DMS53 (cell line): Measurements from ENCODE around the gene VWA8.
"Not testable (repeated sequence)": the region's sequence is repeated elsewhere in the genome, so short reads cannot be mapped to it uniquely, and the experiment has no call there.

ENCODE experiments used
- DNase-seq: peaks from one replicate; lab custom pipeline; 2025; lab: John Stamatoyannopoulos, UW

Gene VWA8

DNA sequence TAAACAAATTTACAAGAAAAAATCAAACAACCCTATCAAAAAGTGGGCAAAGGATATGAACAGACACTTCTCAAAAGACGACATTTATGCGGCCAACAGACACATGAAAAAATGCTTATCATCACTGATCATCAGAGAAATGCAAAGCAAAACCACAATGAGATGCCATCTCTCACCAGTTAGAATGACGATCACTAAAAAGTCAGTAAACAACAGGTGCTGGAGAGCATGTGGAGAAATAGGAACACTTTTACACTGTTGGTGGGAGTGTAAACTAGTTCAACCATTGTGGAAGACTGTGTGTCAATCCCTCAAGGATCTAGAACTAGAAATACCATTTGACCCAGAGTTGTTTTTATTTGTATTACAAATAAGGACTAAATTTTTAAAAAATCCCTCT is 215.4 kb downstream of the VWA8 start:
- not testable (repeated sequence) for DNase-seq

DNA sequence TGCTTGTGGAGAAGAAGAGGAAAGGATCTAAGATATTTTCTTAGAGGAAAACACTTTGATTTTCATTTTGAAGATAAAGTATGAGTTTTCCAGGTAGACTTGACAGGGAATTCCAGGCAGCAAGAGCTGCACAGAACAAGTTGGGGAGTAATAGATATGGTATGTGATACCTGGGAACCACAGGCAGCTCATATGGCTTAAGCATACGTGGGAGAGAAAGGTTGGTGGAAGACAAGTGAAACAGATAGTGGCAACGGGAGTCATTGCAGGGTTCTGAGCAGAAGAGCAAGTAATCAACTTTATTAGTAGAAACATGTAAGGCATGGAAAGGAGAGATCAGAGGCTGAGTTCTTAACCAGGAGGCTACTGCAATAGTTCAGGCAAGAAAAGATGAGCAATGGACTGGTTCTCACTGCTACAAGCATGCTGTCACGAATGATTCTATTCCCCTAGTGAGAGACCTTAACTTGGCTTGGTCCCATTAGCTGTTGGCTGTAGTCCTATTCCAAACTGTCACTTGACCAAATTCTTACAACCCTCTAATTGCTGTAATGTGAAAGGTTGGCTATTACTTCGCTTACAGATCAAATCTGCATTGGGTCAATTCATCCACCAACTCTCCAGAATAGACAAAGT is 217.9 kb downstream of the VWA8 start:
- no peak for DNase-seq

DNA sequence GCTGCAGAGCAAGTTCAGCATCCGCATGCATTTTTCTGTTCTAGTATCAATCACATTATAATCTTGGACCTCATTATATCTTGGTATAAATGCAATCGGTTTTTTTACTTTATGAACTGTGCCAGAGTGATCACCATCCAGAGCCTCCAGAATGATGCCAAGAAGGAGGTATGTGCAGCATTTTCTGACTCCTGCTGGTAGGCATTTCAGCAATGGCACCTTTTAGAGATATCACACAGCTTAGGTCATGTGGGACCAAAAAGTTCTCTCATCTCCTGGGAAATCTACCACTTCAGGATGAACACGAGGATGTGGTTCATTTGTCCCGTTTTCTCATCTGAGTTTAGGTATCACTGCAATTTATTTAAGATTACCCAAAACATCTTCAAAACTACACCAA is 220.4 kb downstream of the VWA8 start:
- DNase-seq, result no peak

GRCh38 chr13:41722684-41723535 is 238.0 kb downstream of the VWA8 start:
- no peak for DNase-seq

DNA sequence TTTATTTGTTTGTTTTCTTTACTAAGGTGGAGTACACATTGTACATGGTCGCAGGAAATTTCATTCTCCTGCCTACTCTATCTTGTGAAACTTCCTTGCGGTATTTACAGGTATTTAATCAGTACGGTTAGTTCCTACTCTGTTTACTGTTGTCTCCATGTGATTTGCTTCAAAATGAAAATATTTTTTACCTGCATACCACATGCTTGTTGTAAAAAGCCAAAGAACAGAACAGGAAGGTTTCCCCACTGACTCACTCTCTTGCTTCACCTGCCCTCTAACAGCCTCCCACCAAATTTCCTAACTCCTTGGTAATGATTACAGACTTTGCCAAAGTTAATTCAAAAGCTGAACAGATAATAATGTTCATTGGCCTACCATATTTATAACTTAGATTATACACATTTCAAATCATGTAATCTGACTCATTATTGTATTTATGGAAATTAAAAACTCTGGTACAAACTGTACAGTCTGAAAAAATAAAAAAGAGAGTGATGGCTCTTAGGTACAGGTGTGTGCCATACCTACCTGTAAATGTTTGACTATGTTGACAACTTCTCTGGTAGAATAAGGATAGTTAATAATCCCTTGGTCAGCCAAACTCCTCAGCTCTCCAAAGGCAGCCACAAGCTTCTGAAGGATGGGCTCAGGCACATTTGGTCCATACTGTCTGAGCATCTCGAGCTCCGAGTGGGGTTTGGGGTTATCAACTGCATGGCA is 239.9 kb downstream of the VWA8 start:
- DNase-seq, result no peak

DNA sequence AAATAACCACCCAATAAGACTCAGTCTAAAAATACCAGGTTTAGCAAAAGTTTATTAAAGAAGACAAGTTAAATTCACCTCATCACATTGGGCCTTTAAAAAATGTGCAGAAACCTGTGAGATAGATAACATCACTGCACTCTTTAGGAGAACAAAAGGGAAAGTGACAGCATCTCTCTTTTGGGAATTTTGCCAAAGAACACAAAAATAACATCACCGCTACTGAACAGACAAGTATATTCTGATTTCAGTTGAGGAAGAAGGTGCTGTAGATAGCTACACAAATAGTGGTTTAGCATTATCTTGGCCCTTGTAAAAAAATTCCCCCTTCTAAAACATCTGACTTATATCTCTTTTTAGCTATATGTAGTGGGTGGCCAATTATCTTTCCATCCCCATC is 244.7 kb downstream of the VWA8 start:
- DNase-seq, result no peak

DNA sequence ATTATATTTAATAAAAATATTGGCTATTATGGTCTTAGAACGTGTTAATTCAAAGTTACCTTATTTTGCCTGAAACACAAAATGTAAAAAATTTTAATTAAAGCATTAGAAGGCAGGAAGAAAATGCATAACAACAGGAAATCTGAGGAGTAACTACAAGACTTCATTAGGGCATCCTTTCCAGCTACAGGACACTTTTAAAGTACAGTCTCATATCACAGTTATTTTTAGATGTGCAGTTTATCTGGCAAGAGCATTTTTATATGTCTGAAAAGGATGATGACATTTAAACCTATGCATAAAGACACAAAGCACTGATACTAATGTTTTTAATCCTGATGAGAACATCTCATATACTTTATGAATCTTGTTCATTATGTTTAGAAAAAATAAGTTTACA is 247.5 kb downstream of the VWA8 start:
- DNase-seq, result no peak

DNA sequence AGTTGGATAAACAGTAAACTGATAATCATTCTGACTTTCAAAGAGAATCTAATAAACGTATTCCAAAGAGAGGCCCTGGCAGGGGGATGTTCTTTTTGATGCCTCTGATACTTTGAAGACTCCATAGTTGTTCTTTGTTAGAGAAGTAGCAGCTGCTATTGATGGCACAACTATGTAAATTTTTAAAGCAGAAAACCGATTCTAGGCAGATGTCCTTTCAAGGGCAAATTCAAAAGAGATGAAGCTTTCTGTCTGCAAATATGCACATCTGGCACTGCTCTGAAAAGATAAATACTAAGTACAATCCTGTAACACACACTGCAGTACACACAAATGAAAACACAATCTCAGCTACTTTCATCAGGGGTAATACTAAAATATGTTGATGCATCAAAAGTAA is 250.1 kb downstream of the VWA8 start:
- DNase-seq, result no peak

DNA sequence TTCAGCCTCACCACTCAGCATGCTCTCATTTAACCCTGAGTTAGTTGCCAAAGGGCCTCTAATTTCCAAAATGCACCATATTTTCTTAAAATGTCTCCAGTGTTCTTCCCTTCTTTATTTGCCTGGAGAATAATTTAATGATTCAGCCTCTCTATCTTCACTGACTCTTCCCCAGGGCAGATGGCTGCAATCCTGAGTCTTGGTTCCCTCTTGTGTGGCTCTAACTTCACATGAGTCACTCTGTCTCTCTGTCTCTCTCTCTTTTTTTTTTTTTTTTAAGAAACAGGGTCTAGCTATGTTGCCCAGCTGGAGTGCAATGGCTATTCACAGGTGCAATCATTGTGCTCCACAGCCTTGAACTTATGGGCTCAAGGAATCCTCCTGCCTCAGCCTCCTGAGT is 251.4 kb downstream of the VWA8 start:
- no peak for DNase-seq

- no peak for DNase-seq
These were observed 252.2 kb downstream of the VWA8 start for GRCh38 chr13:41708713-41709112.

DNA sequence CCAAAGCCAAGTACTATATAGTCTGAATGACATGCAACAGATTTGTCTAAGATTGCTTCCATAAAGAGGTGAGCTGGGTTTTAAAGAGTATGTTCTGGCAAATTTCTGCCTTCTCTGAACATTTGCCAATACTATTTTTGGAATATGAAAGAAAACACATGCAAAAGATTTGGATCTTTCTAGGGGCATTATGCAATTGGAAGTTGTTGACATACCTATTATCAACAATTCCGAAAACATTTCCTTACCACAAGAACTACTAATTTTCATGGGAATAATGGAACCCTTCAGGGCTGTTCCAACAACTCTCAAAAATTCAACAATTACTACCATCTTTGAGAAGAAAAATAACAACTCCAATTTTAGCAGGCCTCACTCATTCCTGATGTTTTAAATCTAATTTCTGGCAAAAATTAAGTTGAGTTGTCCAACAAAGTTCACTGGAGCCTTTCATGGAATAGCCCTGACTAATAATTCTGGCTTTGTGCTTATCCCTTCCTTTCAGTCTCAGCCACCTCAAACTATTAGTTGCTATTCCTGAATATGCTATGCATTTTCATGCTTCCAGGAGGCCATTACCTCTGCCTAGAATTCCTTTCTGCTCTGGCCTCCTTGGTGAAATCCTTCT is 253.6 kb downstream of the VWA8 start:
- DNase-seq, result no peak

- DNase-seq, result no peak
These were observed 254.8 kb downstream of the VWA8 start for GRCh38 chr13:41706152-41706551.

GRCh38 chr13:41702540-41702939 is 258.4 kb downstream of the VWA8 start:
- DNase-seq, result no peak

GRCh38 chr13:41701676-41702075 is 259.2 kb downstream of the VWA8 start:
- DNase-seq, result no peak

DNA sequence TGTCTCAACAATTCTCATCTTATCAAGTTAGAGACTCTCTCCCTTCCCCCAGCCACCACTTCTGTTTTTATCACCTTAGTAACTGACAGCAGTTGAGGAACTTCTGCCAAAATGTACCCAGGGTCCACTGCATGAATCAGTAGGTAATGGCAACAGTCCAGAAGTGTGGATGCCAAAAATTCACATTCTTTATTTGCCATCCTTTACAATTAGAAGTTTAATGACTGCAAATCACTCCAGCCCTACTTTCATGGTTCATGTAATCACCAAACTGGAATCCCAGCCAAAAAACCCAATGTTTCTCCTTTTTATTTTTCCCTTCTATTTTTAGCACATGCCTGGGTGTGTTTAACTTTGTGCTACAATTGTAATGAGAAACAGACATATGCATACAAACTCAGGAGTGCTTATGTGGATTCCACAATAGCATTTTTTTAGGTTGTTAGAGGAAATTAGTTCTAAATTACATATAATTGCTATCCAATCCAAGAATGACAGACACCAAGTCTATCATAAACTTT is 260.1 kb downstream of the VWA8 start:
- no peak for DNase-seq

DNA sequence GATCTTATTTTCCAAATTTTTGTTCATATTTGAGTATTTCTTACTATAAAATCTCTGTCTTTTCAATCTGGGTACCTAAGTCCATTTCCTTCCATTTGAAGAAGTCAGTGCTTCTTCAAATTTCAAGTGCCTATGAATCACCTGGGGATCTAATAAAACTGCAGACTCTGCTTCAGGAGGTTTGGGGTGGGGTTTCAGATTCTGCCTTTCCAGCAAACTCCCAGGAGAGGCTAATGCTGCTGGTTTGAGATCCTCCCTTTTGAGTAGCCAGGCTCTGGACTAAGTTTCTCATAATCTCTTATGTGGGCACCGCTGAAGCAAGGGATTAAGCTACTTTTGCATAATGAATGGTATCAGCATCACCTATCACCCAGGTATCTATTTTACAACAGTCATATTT is 261.1 kb downstream of the VWA8 start:
- no peak for DNase-seq

DNA sequence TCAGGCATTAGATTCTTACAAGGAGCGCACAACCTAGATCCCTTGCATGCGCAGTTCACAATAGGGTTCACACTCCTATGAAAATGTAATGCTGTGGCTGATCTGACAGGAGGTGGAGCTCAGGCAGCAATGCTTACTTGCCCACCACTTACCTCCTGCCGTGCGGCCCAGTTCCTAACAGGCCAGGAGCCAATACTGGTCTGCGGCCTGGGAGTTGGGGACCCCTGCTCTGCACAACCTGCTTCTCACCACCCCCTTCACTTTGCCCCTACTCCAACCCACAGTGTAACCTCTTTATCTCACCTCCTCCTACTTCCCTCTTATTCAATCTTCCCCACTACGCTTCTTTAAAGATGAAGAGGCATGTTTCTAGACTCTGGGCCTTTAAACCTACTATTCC is 263.3 kb downstream of the VWA8 start:
- no peak for DNase-seq

DNA sequence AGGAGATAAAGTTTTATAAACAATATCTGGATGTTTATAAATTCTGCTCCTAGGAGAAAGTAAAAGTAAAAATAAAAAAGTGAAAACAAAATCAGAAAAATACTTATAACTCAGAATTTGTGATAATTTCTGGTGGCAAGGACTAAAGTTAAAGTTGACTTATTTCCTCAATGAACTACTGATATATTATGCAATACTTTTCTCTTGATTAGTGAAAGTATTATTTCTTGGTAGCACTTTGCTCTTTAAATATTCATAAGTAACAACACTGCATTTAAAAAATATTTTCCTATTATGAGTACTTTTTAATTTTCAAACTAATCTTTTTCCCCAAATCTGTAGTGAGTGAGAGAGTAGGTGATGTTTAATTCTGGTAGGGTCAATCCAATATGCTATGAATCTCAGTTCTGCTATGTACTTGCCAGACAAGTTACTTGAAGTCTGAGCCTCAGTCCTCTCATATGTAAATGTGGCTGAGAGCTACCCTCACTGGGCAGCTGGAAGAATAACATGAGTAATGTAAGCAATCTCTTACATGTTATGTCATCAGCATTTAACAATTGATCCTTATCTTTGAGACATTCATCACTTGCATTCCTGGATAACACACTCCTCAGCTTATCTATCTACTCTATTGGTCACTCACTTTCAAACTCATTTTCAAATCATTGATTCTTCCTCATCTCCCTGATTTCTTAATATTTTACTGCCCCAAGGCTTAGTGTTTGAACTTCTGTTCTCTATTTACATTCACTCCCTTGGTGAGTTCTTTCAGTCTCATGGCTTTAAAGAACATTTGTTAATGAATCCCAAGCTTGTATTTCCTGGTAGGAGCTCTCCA is 264.5 kb downstream of the VWA8 start:
- DNase-seq, result peak; percentile 42

- DNase-seq, result no peak
These were observed 266.2 kb downstream of the VWA8 start for GRCh38 chr13:41694545-41695301.

DNA sequence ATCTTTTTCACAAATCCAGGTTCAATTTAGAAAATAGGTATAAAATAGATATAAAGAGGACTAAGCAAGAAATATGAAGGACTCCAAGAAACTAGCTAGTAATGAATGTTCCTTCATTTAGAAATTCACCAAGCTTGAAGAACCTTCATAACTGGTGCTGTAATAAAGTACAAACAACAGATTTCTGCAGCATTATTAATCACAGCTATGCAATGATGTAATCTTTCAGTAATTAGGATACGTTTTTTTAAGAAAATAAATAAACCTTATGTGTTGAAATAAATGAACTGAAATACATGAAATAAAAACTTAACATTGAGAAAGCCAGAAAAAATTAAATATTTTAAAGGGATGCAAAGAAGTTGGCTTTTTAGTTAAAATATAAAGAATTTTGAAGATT is 267.5 kb downstream of the VWA8 start:
- DNase-seq, result no peak

DNA sequence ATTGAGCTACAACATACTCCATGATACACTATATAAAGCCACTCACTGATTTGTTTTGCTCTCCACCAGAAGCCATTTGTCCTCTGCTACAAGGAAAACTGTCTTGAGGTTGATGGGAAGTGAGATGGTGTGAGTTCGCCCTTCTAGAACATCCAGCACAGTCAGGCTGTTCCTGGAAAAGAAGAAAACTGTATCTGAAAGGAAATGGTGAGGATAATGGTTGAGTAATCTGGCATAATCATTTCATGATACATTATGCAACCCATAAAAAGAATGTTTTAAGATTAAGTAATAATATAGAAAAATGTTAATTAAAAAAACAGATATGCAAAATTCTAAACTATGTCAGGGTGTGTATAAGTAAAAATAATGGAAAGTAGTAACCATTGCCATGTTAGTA is 269.6 kb downstream of the VWA8 start:
- no peak for DNase-seq
